NCI-H510A (cell line): ENCODE results near the gene LASP1NB.

Experiments used
- DNase-seq: peaks from one replicate; lab custom pipeline; 2025; lab: John Stamatoyannopoulos, UW

The LASP1NB gene

DNA sequence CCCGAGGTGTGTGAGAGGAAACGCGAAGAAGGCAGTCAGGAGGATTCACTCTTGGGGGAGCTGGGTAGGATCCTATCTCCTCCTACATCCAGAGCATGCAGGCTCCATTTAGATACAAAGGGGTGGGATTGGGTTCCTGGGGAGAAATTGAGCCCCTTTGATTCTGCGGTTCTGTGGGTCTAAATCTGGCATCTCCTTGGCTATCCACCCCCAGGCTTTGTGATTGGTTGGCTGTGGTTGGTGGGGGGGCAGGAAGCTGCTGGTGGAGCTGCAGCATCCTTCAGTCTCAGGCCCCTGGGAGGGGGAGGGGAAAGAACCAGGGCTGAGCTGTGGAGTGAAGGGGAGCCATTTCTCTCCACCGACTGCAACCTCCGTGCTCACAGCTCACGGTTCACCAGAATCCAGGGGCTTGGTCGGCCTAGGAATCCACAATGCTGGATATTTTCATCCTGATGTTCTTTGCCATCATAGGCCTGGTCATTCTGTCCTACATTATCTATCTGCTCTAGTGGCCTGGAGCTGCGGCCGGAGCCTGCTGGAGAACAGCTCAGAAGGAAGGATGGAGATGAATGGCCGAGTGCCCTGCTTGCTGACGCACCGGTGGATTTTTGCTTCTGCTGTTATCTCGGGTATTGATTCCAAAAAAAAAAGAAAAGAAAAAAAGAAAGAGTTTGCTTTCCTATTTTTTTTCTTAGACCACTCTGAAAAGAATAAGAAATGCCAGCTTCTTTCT lies at the start of gene LASP1NB:
TSS of gene LASP1NB (plus strand) at position 352 of the 733 bp plus-strand sequence.
- DNase-seq, result no peak

DNA sequence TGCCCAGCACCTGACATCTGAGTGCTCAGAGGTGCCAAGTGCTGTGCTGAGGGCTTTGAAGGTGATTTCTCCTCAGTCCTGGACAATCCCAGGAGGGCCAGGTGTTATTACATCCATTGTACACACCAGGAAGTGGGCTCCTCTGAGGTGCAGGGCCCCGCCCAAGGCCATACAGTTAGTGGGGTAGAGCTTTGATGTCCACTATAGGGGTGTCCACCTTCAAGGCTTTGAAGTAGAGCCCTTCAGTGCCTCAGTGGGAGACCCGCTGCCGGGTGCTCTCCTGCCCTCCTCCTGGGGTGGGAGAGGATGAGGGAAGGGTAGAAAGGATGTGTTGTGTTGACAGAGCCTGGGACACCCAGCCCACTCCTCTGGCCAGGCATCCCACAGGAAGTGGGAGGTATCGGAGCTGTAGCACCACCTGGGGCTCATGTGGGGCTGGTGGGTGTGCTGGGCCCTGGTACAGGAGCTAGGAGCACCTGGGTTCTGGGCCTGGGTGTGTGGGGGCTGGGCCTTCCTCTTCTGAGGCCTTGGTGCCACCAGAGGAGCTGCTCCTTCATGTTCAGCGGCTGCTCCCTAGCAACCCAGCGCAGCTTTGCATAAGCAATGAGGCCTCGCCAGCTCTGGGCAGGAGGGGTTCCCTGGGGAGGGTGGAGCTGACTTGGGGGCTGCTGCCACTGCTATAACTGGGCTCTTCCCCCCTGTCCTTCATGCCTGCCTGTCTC lies 48.1 kb upstream of the LASP1NB start:
- DNase-seq, result no peak

DNA sequence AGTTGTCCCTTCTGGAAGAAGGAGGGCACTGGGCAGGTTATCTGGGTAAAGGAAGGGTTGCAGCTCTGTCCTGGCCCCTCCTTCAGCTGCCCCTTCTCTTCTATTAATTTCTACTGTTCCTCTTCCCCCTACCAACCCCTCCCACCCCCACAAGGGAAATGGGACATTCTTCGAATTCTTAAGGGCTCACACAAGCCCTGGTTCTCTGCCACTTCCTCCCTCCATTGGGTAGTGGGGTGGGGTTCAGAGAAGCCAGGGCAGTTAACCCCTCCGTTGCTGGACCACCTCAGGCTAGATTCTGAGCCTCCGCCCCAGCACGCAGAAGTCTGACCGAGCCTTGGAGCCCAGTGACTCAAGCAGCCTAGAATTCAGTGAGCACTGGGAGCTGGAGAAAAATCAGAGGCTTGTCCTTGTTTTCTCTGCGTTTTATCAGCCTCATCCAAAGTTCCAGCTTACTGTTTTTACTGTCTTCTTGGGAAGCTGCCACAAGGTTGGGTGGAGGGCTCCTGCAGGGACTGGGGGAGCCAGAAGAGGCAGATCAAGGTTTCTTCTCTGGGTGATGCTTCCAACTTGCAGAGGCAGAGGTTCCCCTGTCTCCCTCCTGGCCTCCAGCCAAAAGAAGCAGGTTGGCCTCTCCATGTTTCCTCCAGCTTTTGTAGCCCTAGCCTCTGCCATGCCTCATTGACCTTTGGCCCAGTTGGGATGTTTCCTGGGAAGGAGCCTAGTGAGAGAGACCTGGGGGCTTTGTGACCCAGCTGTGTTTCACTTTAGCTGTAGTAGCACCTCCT lies 45.3 kb upstream of the LASP1NB start:
- no peak for DNase-seq

GRCh38 chr17:38881600-38882191 lies 43.7 kb upstream of the LASP1NB start:
- DNase-seq, result no peak

- DNase-seq, result no peak
Measured at GRCh38 chr17:38882870-38883269, 42.5 kb upstream of the LASP1NB start.

- no peak for DNase-seq
Measured at GRCh38 chr17:38883592-38884526, 41.6 kb upstream of the LASP1NB start.

DNA sequence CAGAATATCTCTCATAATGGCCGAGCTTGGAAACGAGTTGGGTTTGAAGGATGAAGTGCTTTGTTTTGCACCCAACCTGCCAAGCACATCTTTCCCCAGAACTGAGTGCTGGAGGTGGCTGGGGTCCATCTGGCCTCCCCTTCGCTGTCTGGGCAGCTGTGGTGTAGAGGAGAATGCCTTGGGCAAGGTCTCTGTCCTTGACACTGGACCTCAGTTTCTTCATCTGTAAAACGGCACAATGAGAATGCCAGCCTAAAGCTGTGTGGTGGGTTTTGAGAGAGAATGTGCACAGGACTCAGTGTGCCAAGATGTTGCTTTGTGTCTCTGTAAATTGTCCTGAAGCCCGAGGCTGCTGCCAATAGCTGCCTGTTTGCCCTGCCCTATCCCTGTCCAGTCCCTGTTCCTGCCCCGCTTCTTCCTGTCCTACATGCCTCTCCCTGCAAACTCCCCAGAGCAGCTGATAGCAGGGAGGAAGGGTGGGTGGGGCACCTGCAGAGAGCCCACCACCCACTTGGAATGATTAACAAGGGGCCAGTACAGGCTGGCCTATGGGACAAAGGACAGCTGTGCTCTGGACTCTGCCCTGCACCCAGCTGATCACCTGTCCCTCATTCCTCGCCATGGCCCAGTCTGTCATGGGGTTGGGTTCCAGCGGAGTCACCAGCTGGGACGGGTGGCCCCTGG lies 40.2 kb upstream of the LASP1NB start:
- DNase-seq, result no peak

DNA sequence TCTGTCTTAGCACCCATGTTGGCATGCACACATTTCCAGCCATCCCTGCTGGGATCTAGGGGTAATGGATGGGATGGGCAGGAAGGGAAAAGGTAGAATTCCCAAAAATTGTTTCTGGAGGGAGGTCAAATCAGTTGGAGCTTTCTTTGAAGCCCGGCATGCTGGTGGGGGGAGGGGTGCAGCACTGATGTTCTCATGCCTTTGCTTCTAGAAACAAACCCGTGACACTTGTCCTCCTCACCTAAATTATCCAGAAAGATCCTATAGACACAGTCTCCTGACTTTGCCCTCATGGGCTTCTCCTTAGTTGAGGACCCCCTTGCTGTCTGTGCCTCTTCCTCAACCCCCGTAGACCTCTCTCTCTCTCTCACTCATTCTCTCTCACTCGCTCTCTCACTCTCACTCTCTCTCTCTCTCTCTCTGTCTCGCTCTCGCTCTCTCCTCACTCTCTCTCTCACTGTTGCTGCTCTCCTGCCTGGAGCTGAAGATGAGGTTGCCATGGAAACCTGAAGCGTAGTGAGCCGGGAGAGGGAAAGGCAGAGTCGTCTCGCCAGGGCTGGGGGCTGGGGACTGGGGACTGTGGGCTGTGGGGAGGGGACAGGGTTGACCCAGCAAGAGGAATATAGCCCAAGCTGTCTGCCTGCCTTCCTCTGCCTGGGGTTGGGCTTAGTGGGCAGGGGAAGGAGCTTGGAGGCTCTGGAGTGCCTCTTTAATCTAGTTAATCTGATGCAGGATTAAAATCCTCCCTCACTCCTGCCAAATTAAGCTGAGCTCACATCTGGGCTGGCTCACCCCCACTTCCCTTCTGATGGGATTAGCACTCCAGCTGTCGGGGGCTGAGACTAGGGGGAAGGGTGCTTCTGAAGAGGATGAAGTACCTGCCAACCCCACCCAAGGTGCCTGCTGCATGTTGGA lies 39.4 kb upstream of the LASP1NB start:
- no peak for DNase-seq

DNA sequence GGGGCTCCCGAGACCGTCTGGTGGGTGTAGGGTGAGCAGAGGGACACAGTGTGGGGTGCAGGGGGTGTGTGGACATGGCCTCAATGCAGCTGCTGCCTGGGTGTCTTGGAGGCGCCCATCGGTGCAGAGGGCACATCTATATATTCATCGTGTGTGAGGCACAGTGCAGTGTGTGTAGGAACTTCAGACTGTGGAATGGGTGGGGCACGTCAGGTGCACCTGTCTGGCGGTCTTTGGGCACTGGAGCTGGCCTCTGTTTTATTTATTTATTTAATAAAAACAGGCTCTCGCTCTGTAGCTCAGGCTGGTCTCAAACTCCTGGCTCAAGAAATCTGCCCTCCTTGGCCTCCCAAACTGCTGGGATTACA lies 38.8 kb upstream of the LASP1NB start:
- no peak for DNase-seq

GRCh38 chr17:38888842-38889241 lies 36.6 kb upstream of the LASP1NB start:
- no peak for DNase-seq

DNA sequence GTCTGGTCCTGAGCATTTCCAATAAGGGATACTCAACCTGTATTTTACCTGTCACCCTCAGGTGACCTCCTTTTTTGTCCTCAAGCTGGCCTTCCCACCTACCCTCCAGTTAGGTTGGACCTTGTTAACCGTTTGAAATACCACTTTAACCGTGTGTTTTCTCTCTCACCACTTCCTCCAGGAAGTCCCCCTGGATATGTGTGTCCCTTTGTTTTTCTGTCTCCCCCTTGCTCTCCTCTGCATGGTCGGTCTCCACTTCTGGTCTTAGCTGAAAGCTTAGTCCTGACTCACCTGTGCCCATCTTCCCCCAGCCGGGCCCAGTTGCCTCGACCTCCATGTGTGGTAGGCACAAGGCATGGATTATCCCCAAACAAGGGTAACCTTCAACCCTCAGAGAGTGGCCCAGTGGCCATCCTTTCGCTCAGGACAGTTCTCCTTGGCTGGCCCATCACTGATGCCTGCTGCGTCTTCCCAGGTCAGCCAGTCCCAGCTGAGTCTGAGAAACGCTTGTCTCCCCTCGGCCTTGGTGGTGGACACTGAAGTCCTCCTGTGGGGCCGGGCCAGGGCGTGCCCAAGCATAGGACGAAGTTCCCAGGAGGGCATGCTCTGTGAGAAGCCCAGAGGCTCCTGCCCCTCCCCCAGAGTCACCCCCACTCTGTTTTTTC lies 35.5 kb upstream of the LASP1NB start:
- DNase-seq, result no peak

DNA sequence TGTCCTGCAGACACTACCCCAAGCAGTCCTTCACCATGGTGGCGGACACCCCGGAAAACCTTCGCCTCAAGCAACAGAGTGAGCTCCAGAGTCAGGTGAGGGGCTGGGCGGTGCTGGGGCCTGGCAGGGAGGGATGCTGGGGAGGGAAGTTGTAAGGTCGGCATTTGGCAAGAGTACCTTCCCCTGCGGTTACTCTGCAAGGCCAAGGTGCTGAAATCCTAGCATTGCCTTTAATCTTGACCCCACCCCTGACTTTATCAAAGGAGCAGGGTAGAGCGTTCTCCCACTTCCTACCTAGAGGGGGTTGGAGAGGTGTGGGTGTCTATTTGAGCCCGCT lies 35.0 kb upstream of the LASP1NB start:
- no peak for DNase-seq

GRCh38 chr17:38891441-38891840 lies 34.0 kb upstream of the LASP1NB start:
- no peak for DNase-seq

DNA sequence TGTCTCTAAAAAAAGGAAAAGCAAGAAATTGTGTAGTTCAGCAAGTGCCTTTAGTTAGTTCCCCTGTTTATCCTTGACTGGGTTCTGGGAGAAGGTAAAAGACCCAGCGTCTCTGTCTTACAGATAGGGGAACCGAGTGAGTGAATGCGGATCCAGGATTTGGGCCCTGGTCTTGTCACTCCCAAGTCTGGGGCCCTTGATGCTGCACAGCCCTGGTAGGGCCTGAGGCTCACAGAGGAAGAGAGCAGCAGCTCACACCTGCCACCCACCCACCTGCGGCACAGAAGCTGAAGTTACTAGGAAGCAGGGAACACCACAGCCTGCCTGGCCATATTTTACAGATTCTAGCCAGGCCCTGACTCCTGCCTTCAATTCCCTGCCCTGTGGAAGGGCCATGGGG lies 33.3 kb upstream of the LASP1NB start:
- no peak for DNase-seq

DNA sequence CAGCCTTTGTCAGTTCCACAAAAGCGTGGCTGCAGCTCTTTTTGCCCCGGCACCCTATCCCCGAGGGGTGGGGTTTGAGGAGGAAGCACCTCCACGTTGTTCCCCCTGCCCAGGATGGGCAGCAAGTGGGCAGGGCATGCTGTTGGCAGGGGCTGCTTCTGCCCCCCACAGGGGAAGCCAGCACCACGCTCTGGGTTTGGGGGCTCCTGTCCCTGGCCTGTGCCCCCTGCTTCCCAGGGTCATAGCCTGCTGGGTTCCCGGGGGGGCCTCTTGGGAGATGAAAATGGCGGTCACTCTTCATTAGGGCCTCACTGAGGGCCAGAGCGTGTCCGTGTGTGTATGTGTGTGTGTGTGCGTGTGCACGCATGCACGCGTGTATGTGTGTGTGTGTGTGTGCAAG lies 32.8 kb upstream of the LASP1NB start:
- no peak for DNase-seq

DNA sequence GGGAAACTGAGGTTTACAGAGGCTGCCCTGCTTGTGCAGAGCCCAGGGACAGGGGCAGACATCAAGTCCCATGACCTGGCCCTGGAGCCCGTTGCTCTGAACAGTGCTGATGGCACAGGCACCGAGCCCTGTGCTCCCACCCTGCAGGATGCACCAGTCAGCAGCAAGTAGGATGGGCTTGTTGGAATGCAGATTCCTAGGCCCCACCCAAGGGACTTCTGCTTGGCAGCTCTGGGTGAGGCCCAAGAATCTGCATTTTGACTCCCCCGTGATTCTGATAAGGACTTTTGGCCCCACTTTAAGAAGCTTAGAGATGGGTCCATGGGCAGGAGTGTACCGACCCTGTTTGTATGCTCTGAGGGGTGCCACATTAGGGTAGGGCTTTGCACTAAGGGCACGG lies 32.3 kb upstream of the LASP1NB start:
- no peak for DNase-seq

DNA sequence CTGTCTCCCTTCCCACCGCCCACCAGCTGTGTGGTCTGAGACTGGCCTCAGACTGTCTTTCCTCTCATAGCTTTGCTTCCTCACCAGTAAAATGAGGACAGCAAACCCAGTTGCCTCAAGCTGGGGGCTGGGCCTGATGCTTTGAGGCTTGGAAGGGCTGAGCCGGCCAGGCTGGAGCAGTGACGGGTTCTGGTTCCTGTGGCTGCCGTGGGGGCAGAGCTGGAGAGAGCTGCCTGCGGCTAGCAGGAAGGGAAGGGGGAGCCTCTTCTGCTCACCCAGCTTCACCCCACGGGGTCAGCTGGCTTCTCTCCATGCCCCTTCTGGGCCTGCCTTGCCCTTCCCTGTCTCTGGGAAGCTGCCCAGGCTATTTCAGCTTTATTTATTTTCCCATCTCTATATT lies 31.8 kb upstream of the LASP1NB start:
- DNase-seq, result no peak

- DNase-seq, result no peak
Measured at GRCh38 chr17:38894276-38894675, 31.1 kb upstream of the LASP1NB start.

DNA sequence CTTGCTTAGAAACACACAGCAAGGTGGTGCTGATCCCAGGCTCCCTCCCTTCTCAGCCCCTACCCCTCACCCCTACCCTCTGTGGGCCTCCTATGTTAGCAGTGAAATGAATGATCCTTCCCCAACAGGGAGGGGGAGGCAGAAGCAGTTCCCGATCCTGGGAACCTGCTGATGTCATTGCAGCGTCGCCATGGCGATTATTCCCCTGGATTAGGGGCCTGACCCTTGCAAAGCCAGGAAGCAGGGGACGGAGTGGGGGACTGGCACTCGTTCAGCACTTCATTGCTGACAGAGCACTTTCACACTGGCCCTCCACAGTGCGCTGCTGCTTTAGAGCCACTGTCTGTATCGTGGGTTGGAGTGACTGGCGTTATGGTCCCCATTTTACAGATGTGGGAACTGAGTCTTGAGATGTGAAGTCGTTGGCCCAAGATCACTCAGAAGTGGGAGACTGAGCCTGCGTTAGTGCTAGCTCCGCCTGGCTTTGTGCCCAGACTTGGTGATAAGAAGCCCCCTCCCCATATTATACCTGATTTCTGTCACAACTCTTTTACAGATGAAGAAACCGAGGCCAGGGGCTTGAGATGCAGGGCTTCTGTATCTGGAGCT lies 29.0 kb upstream of the LASP1NB start:
- no peak for DNase-seq
